Nephron progenitor cell (in vitro differentiated cells): ENCODE data around the gene CDC14A.

Experiments
- DNase-seq: peaks from one replicate; pipeline ENCODE4 v3.0.0; 2021
- H3K27ac Mint-ChIP-seq: 2 replicates; pipeline ENCODE4 v1.8.0; 2021; ENCODE audit warnings: mild to moderate bottlenecking, moderate library complexity, mixed read lengths
- H3K27me3 Mint-ChIP-seq: 2 replicates; pipeline ENCODE4 v1.8.0; 2021; ENCODE audit warnings: mild to moderate bottlenecking, low read depth, mixed read lengths; ENCODE audit not compliant: poor library complexity
- H3K36me3 Mint-ChIP-seq: 2 replicates; pipeline ENCODE4 v1.8.0; 2021; ENCODE audit warnings: low read depth, mixed read lengths
- H3K4me1 Mint-ChIP-seq: 2 replicates; pipeline ENCODE4 v1.8.0; 2021; ENCODE audit warnings: mixed read lengths
- H3K4me3 Mint-ChIP-seq: 2 replicates; pipeline ENCODE4 v1.8.0; 2021; ENCODE audit warnings: mild to moderate bottlenecking, moderate library complexity, mixed read lengths
- H3K9me3 Mint-ChIP-seq: 2 replicates; pipeline ENCODE4 v1.8.0; 2021; ENCODE audit warnings: mild to moderate bottlenecking, moderate library complexity, mixed read lengths
- TF ChIP-seq, protein P1 (sequence below): fragments of 200-600 bp; sonication (generic); IDR thresholded peaks from 2 replicates; pipeline ENCODE4 v1.5.0; 2021; ENCODE audit warnings: antibody characterized with exemption

CDC14A gene

DNA sequence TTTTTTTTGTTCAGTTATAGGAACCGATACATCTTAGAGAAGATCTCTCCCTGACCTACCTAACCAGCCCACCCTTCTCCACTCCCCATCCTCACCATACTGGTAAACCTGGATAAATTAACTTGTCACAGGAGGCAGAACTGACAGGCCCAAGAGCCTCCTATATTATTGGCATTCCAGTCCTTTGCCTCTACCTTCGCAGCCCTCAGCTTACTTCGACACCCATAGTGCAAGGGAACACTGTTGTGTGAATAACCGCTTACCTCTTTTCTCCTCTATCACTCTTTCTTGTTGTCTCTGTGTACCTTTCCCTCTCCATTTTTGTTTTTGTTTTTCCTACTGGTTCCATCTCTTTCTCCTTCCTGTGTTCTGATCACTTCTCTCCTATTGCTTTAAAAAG, 58.7 kb downstream of the CDC14A start:
- DNase-seq, result no peak
- H3K36me3 Mint-ChIP-seq, result peaks cover 39% of the 10 kb centered on the region
- peaks cover 14% of the 10 kb centered on the region for H3K4me1 Mint-ChIP-seq
- H3K4me3 Mint-ChIP-seq, result no peak overlapping the region
- no peaks in the 10 kb centered on the region for H3K27me3 Mint-ChIP-seq
- TF ChIP-seq, protein P1, sequence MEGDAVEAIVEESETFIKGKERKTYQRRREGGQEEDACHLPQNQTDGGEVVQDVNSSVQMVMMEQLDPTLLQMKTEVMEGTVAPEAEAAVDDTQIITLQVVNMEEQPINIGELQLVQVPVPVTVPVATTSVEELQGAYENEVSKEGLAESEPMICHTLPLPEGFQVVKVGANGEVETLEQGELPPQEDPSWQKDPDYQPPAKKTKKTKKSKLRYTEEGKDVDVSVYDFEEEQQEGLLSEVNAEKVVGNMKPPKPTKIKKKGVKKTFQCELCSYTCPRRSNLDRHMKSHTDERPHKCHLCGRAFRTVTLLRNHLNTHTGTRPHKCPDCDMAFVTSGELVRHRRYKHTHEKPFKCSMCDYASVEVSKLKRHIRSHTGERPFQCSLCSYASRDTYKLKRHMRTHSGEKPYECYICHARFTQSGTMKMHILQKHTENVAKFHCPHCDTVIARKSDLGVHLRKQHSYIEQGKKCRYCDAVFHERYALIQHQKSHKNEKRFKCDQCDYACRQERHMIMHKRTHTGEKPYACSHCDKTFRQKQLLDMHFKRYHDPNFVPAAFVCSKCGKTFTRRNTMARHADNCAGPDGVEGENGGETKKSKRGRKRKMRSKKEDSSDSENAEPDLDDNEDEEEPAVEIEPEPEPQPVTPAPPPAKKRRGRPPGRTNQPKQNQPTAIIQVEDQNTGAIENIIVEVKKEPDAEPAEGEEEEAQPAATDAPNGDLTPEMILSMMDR, result no peak
- peak overlapping the region; percentile 72 for H3K27ac Mint-ChIP-seq
- H3K9me3 Mint-ChIP-seq, result peaks cover 27% of the 10 kb centered on the region

DNA sequence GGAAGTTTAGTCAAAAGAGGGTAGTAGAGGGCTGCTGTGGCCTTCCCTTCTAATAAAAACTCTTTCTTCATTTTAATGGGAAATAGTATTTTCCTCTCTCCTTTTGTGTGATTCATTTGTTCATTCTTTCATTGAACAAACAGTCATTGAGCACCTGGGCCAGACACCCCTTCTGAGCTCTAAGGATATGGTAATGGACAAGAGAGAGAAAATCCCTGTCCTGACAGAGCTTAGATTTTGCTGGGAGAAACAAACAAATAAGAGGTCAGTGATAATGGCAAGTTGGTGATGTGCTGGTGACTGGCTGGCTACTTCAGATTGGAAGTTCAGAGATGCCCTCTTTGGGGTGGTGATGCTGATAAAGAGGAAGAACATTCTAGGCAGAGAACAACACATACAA, 59.3 kb downstream of the CDC14A start:
- no peak overlapping the region for H3K4me3 Mint-ChIP-seq
- peak overlapping the region; percentile 72 for H3K27ac Mint-ChIP-seq
- no peaks in the 10 kb centered on the region for H3K27me3 Mint-ChIP-seq
- H3K36me3 Mint-ChIP-seq, result peaks cover 39% of the 10 kb centered on the region
- no peak for DNase-seq
- peaks cover 19% of the 10 kb centered on the region for H3K4me1 Mint-ChIP-seq
- peaks cover 22% of the 10 kb centered on the region for H3K9me3 Mint-ChIP-seq
- TF ChIP-seq, protein P1, result no peak

DNA sequence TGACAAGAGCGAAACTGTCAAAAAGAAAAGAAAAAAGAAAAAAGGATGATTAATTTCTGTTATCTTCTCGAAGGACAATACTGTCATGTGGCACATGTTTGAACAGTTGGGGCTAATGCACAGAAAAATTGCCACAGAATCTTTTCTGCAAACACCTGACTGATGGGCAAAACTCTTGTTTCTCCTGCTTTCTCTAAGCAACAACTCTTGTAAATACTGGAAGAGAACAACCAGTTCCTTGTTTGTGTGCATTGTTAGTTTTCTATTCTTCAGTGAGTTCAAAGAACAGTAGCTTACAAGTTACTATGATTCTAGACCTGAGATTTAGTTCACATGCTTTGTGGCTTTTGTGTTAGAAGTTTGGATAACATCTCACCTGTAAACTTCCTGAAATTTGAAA, 60.7 kb downstream of the CDC14A start:
- TF ChIP-seq, protein P1, result no peak
- peaks cover 12% of the 10 kb centered on the region for H3K9me3 Mint-ChIP-seq
- peak overlapping the region; percentile 43 for H3K27ac Mint-ChIP-seq
- H3K4me3 Mint-ChIP-seq, result no peak overlapping the region
- peaks cover 19% of the 10 kb centered on the region for H3K4me1 Mint-ChIP-seq
- H3K27me3 Mint-ChIP-seq, result no peaks in the 10 kb centered on the region
- no peak for DNase-seq
- H3K36me3 Mint-ChIP-seq, result peaks cover 39% of the 10 kb centered on the region

DNA sequence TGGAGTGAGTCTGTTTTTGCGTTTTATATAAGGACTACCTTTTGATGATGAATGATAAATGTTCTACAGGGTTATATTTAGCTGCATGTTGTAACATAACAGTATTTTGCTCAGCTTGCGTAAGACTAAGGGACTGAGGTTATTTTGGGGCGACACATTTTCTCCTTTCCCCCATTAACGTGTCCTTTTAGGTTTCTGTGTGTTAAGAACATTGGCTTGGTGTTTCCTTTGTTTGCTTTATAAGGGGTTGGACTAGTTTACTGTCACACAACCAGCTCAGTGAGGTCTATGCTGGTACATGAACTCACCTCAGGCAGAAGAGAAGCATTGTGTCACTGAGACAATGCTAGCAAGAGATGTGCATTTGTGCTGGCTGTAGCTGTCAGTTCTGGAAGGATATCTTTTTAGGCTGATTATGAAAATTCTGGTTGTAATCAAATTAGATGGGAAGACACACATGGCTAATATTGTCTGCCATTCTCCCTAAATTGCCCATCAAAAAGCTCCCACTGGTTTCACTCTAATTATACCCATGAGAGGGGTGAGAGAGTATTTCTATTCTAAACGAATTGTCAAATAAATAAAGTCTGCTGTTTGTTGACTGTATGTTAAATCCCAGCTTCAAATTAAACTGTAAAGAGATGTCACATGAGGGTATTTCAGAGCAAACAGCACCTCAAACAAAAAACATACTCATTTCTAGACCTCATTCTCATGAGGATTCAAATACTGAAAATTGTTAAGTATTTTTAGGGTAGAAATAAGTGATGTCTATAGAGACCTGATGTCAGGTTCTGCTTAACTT, 62.6 kb downstream of the CDC14A start:
- TF ChIP-seq, protein P1, result no peak
- Mint-ChIP-seq H3K36me3 (peaks cover 29% of the 10 kb centered on the region), H3K27me3 (no peaks in the 10 kb centered on the region), H3K27ac (no peak overlapping the region), H3K4me3 (no peak overlapping the region), H3K9me3 (no peaks in the 10 kb centered on the region), H3K4me1 (peaks cover 19% of the 10 kb centered on the region)
- DNase-seq, result no peak

DNA sequence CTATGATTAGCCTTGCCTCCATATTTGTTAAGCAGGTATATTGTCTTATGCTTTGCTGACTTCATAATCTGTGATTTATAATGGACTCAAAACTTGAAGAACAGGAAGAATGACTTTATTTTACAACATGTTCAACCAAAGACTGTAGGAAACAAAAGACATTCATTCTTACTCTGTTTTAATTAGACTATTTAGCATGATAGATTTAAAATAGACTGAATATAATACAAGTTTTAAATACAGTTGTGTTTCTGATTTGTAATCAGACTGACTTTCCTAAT, 63.1 kb downstream of the CDC14A start:
- peaks cover 29% of the 10 kb centered on the region for H3K36me3 Mint-ChIP-seq
- no peak for DNase-seq
- H3K27me3 Mint-ChIP-seq, result no peaks in the 10 kb centered on the region
- no peaks in the 10 kb centered on the region for H3K9me3 Mint-ChIP-seq
- H3K27ac Mint-ChIP-seq, result no peak overlapping the region
- TF ChIP-seq, protein P1, result no peak
- H3K4me1 Mint-ChIP-seq, result peaks cover 19% of the 10 kb centered on the region
- H3K4me3 Mint-ChIP-seq, result no peak overlapping the region

DNA sequence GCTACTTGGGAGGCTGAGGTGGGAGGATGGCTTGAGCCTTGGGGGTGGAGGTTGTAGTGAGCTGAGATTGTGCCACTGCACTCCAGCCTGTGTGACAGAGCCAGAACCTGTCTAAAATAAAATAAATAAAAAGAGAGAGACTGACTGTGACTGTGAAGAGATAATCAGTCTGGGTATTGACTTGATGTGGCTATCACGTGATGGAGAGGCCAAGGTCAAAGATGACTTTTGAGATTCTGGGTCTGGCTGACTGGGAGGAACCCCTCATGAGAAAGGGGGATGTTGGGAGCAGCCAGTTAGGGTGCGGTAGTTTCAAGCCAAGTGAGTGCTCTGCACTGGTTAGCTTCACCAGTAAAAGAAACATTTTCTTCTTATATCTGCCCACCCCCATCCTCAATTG, 66.8 kb downstream of the CDC14A start:
- Mint-ChIP-seq H3K4me3 (no peak overlapping the region), H3K27ac (no peak overlapping the region), H3K27me3 (no peaks in the 10 kb centered on the region), H3K4me1 (peaks cover 8% of the 10 kb centered on the region), H3K36me3 (peaks cover 32% of the 10 kb centered on the region), H3K9me3 (no peaks in the 10 kb centered on the region)
- TF ChIP-seq, protein P1, result no peak
- DNase-seq, result no peak
